Measurements from ENCODE around the gene TLR6. TPM values are rescaled to one million over a fixed set of nuclear protein-coding genes. Genes with fewer than 3 reads are reported as not detected.
A peak's percentile ranks its signal among the peaks of the same experiment; 100 is the strongest.

TLR6 gene
- total and polyA plus RNA-seq, 5 experiments from 2014 or later, result 0.29 to 4.1 (median 4.0) TPM; not detected in 2

- POLR2A ChIA-PET, result no interaction called here
- Mint-ChIP-seq H3K36me3 (peaks cover 0 to 23% (median 20%) of the 10 kb centered on the region in 3 donors), H3K27ac (peak overlapping the region in 1 of 10 donors; percentile 63), H3K4me3 (no peak overlapping the region), H3K27me3 (no peaks in the 10 kb centered on the region), H3K4me1 (peaks cover 8 to 31% (median 12%) of the 10 kb centered on the region in 4 donors), H3K9me3 (peaks cover 0 to 31% (median 15%) of the 10 kb centered on the region in 9 donors)
- ATAC-seq, result no peak
- DNase-seq, result no peak
Observed at GRCh38 chr4:38832624-38833528, 23.7 kb downstream of the TLR6 start.

- ATAC-seq (no peak), DNase-seq (no peak)
- Mint-ChIP-seq H3K4me3 (no peak overlapping the region), H3K27me3 (no peaks in the 10 kb centered on the region), H3K27ac (no peak overlapping the region), H3K4me1 (peaks cover 2 to 24% (median 6%) of the 10 kb centered on the region in 4 donors), H3K36me3 (peaks cover 0 to 23% (median 20%) of the 10 kb centered on the region in 3 donors), H3K9me3 (peaks cover 0 to 28% (median 15%) of the 10 kb centered on the region in 9 donors)
- POLR2A ChIA-PET, result no interaction called here
Observed at GRCh38 chr4:38832206-38832605, 24.4 kb downstream of the TLR6 start.

- POLR2A ChIA-PET, result no interaction called here
- Mint-ChIP-seq H3K4me1 (peaks cover 0 to 21% (median 5%) of the 10 kb centered on the region in 4 donors), H3K4me3 (no peak overlapping the region), H3K27ac (no peak overlapping the region), H3K36me3 (peaks cover 0 to 23% (median 20%) of the 10 kb centered on the region in 3 donors), H3K27me3 (no peaks in the 10 kb centered on the region), H3K9me3 (peaks cover 0 to 26% (median 15%) of the 10 kb centered on the region in 9 donors)
- ATAC-seq (no peak), DNase-seq (no peak)
Observed at GRCh38 chr4:38831653-38832052, 25.0 kb downstream of the TLR6 start.

- H3K4me1 Mint-ChIP-seq, result peaks cover 0 to 14% (median 5%) of the 10 kb centered on the region in 4 donors
- POLR2A ChIA-PET, result no interaction called here
Observed at GRCh38 chr4:38829237-38829636, 27.4 kb downstream of the TLR6 start.

GRCh38 chr4:38823766-38824165, 32.9 kb downstream of the TLR6 start:
- ATAC-seq (no peak), DNase-seq (no peak)
- H3K27me3 Mint-ChIP-seq, result peaks cover 0 to 5% (median 0%) of the 10 kb centered on the region in 5 donors
- H3K36me3 Mint-ChIP-seq, result peaks cover 0 to 13% (median 0%) of the 10 kb centered on the region in 3 donors
- POLR2A ChIA-PET, result no interaction called here
- no peak overlapping the region for H3K27ac Mint-ChIP-seq
- no peak overlapping the region for H3K4me3 Mint-ChIP-seq
- H3K9me3 Mint-ChIP-seq, result peaks cover 0 to 15% (median 8%) of the 10 kb centered on the region in 9 donors
- peaks cover 0 to 20% (median 4%) of the 10 kb centered on the region in 4 donors for H3K4me1 Mint-ChIP-seq

More at GRCh38 chr4:38829237-38829636, 27.4 kb downstream of the TLR6 start:
- H3K36me3 Mint-ChIP-seq, result peaks cover 0 to 5% (median 4%) of the 10 kb centered on the region in 3 donors
- H3K9me3 Mint-ChIP-seq, result peaks cover 0 to 15% (median 4%) of the 10 kb centered on the region in 9 donors
- no peak overlapping the region for H3K4me3 Mint-ChIP-seq
- ATAC-seq, result no peak
- no peak overlapping the region for H3K27ac Mint-ChIP-seq
- DNase-seq, result no peak
- H3K27me3 Mint-ChIP-seq, result peaks cover 0 to 5% (median 0%) of the 10 kb centered on the region in 5 donors

- H3K9me3 Mint-ChIP-seq, result peaks cover 0 to 15% (median 8%) of the 10 kb centered on the region in 9 donors
- DNase-seq, result no peak
- H3K27me3 Mint-ChIP-seq, result peaks cover 0 to 5% (median 0%) of the 10 kb centered on the region in 5 donors
- ATAC-seq, result no peak
- H3K4me3 Mint-ChIP-seq, result no peak overlapping the region
- H3K36me3 Mint-ChIP-seq, result peaks cover 0 to 13% (median 0%) of the 10 kb centered on the region in 3 donors
- peaks cover 0 to 27% (median 4%) of the 10 kb centered on the region in 4 donors for H3K4me1 Mint-ChIP-seq
- POLR2A ChIA-PET, result no interaction called here
- no peak overlapping the region for H3K27ac Mint-ChIP-seq
Observed at GRCh38 chr4:38822748-38823303, 33.8 kb downstream of the TLR6 start.

GRCh38 chr4:38821739-38822138, 34.9 kb downstream of the TLR6 start:
- Mint-ChIP-seq H3K36me3 (peaks cover 0 to 13% (median 0%) of the 10 kb centered on the region in 3 donors), H3K9me3 (peaks cover 0 to 15% (median 8%) of the 10 kb centered on the region in 9 donors), H3K4me1 (peaks cover 0 to 27% (median 4%) of the 10 kb centered on the region in 4 donors), H3K4me3 (no peak overlapping the region), H3K27ac (no peak overlapping the region), H3K27me3 (peaks cover 0 to 5% (median 0%) of the 10 kb centered on the region in 5 donors)
- DNase-seq, result no peak
- POLR2A ChIA-PET, result no interaction called here
- ATAC-seq, result no peak

GRCh38 chr4:38820329-38821061, 36.1 kb downstream of the TLR6 start:
- Mint-ChIP-seq H3K9me3 (peaks cover 0 to 19% (median 11%) of the 10 kb centered on the region in 9 donors), H3K4me1 (peaks cover 0 to 36% (median 4%) of the 10 kb centered on the region in 4 donors), H3K27ac (peak overlapping the region in 2 of 10 donors; percentile 7 to 47), H3K27me3 (no peaks in the 10 kb centered on the region), H3K36me3 (peaks cover 0 to 13% (median 4%) of the 10 kb centered on the region in 3 donors), H3K4me3 (no peak overlapping the region)
- POLR2A ChIA-PET, result no interaction called here
- DNase-seq (no peak), ATAC-seq (no peak)

GRCh38 chr4:38819569-38819968, 37.0 kb downstream of the TLR6 start:
- DNase-seq (no peak), ATAC-seq (no peak)
- H3K27ac Mint-ChIP-seq, result peak overlapping the region in 1 of 10 donors; percentile 47
- H3K9me3 Mint-ChIP-seq, result peaks cover 0 to 28% (median 16%) of the 10 kb centered on the region in 9 donors
- no peaks in the 10 kb centered on the region for H3K27me3 Mint-ChIP-seq
- POLR2A ChIA-PET, result no interaction called here
- peaks cover 0 to 38% (median 4%) of the 10 kb centered on the region in 4 donors for H3K4me1 Mint-ChIP-seq
- no peak overlapping the region for H3K4me3 Mint-ChIP-seq
- H3K36me3 Mint-ChIP-seq, result peaks cover 0 to 11% (median 6%) of the 10 kb centered on the region in 3 donors

GRCh38 chr4:38818441-38818976, 38.1 kb downstream of the TLR6 start:
- ATAC-seq, result no peak
- Mint-ChIP-seq H3K27ac (no peak overlapping the region), H3K27me3 (no peaks in the 10 kb centered on the region), H3K4me3 (no peak overlapping the region), H3K36me3 (peaks cover 0 to 16% (median 6%) of the 10 kb centered on the region in 3 donors), H3K4me1 (peaks cover 0 to 43% (median 4%) of the 10 kb centered on the region in 4 donors), H3K9me3 (peaks cover 0 to 37% (median 17%) of the 10 kb centered on the region in 9 donors)
- DNase-seq, result no peak
- POLR2A ChIA-PET, result no interaction called here

- H3K27ac Mint-ChIP-seq, result peak overlapping the region in 2 of 10 donors; percentile 72 to 79
- no peaks in the 10 kb centered on the region for H3K27me3 Mint-ChIP-seq
- peak overlapping the region in 1 of 10 donors; percentile 52 for H3K4me3 Mint-ChIP-seq
- H3K4me1 Mint-ChIP-seq, result peaks cover 0 to 43% (median 4%) of the 10 kb centered on the region in 4 donors
- DNase-seq (no peak), ATAC-seq (peak in 1 of 2 donors; percentile 41)
- H3K36me3 Mint-ChIP-seq, result peaks cover 0 to 7% (median 6%) of the 10 kb centered on the region in 3 donors
- POLR2A ChIA-PET, result no interaction called here
- peaks cover 0 to 23% (median 9%) of the 10 kb centered on the region in 9 donors for H3K9me3 Mint-ChIP-seq
Observed at GRCh38 chr4:38815885-38816782, 40.5 kb downstream of the TLR6 start.

Measured in naive thymus-derived CD8-positive, alpha-beta T cell (primary cell).